Brain microvascular endothelial cell (primary cell): Measurements from ENCODE around the gene CALR3.

Source experiments
- DNase-seq: peaks from one replicate; pipeline ENCODE4 v3.0.0-alpha.2; 2020
- H3K27ac ChIP-seq: fragments of 250-450 bp; sonication (Bioruptor Pico); 2 replicates; pipeline ENCODE4 v1.5.1; 2020; ENCODE audit warnings: mild to moderate bottlenecking, moderate library complexity
- H3K27me3 ChIP-seq: fragments of 250-450 bp; sonication (Bioruptor Pico); replicated peaks from 2 replicates; pipeline ENCODE4 v1.5.1; 2020; ENCODE audit warnings: mild to moderate bottlenecking
- H3K36me3 ChIP-seq: fragments of 250-450 bp; sonication (Bioruptor Pico); replicated peaks from 2 replicates; pipeline ENCODE4 v1.5.1; 2020; ENCODE audit warnings: mild to moderate bottlenecking
- H3K4me3 ChIP-seq: 2 replicates; pipeline ENCODE4 v1.5.1; 2011; ENCODE audit warnings: low read depth, mild to moderate bottlenecking, control low read depth, low read length, moderate library complexity
- CTCF ChIP-seq: IDR thresholded peaks from 2 replicates; pipeline ENCODE4 v1.5.1; 2011; ENCODE audit warnings: low read depth, mild to moderate bottlenecking, moderate library complexity, low read length, control low read depth, inconsistent platforms; ENCODE audit errors: missing control alignments
- in situ Hi-C: cut with HindIII; loops from 2 replicates; pipeline ENCODE4 v1.10.0; 2017; ENCODE audit warnings: low sequenced_read_pairs, low pct_ligation_motif_present

Gene CALR3

GRCh38 chr19:16458391-16459341, 37.3 kb downstream of the CALR3 start:
- DNase-seq, result no peak
- H3K27ac ChIP-seq, result no peak overlapping the region
- in situ Hi-C loops, result no loop called here
- no peak for TF ChIP-seq CTCF
- H3K4me3 ChIP-seq, result no peak overlapping the region
- no peaks in the 10 kb centered on the region for H3K27me3 ChIP-seq
- no peaks in the 10 kb centered on the region for H3K36me3 ChIP-seq

GRCh38 chr19:16457954-16458331, 38.0 kb downstream of the CALR3 start:
- no peak for TF ChIP-seq CTCF
- DNase-seq, result no peak
- Histone ChIP-seq H3K4me3 (no peak overlapping the region), H3K27ac (peak overlapping the region; percentile 42), H3K27me3 (no peaks in the 10 kb centered on the region), H3K36me3 (no peaks in the 10 kb centered on the region)
- in situ Hi-C loops, result no loop called here

- no peak for DNase-seq
- H3K27ac ChIP-seq, result peak overlapping the region; percentile 42
- H3K27me3 ChIP-seq, result no peaks in the 10 kb centered on the region
- no peak for TF ChIP-seq CTCF
- H3K4me3 ChIP-seq, result peak overlapping the region; percentile 12
- no peaks in the 10 kb centered on the region for H3K36me3 ChIP-seq
- in situ Hi-C loops, result no loop called here
Measured at GRCh38 chr19:16457195-16457953, 38.6 kb downstream of the CALR3 start.

GRCh38 chr19:16456652-16457194, 39.2 kb downstream of the CALR3 start:
- no peak for DNase-seq
- in situ Hi-C loops, result no loop called here
- no peak for TF ChIP-seq CTCF
- no peaks in the 10 kb centered on the region for H3K36me3 ChIP-seq
- no peak overlapping the region for H3K27ac ChIP-seq
- H3K4me3 ChIP-seq, result no peak overlapping the region
- no peaks in the 10 kb centered on the region for H3K27me3 ChIP-seq

GRCh38 chr19:16455489-16455888, 40.5 kb downstream of the CALR3 start:
- H3K27me3 ChIP-seq, result no peaks in the 10 kb centered on the region
- DNase-seq, result no peak
- TF ChIP-seq CTCF, result no peak
- no peak overlapping the region for H3K4me3 ChIP-seq
- in situ Hi-C loops, result no loop called here
- no peak overlapping the region for H3K27ac ChIP-seq
- no peaks in the 10 kb centered on the region for H3K36me3 ChIP-seq
